ENCODE results near the gene AIFM3.

DNA sequence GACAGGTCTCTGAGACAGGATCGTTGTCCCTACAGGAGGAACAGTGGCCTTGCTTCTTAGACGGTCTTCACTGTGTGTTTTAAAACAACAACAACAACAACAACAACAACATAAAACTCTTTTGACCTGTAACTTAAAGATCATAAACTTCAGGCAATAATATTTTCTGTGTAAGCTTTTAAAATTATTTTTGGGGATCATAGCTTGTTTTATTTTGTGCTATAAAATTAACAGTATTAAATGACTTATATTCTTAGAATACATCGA, 13.8 kb upstream of the AIFM3 start:
- TF ChIP-seq GATA2 (IDR thresholded peaks at IDR 0.05; ENCODE audit: insufficient read depth, insufficient read length, low read depth, low read length) (no peak), POLR2A (IDR thresholded peaks at IDR 0.05; ENCODE audit: low read depth, low read length) (no peak), POLR2AphosphoS5 (IDR thresholded peaks at IDR 0.05; ENCODE audit: insufficient read depth, low read depth, low read length) (no peak), EZH2 (IDR thresholded peaks at IDR 0.05; ENCODE audit: borderline replicate concordance, low read depth, low read length, severe bottlenecking) (no peak)
- TF ChIP-seq, protein P1, sequence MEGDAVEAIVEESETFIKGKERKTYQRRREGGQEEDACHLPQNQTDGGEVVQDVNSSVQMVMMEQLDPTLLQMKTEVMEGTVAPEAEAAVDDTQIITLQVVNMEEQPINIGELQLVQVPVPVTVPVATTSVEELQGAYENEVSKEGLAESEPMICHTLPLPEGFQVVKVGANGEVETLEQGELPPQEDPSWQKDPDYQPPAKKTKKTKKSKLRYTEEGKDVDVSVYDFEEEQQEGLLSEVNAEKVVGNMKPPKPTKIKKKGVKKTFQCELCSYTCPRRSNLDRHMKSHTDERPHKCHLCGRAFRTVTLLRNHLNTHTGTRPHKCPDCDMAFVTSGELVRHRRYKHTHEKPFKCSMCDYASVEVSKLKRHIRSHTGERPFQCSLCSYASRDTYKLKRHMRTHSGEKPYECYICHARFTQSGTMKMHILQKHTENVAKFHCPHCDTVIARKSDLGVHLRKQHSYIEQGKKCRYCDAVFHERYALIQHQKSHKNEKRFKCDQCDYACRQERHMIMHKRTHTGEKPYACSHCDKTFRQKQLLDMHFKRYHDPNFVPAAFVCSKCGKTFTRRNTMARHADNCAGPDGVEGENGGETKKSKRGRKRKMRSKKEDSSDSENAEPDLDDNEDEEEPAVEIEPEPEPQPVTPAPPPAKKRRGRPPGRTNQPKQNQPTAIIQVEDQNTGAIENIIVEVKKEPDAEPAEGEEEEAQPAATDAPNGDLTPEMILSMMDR (IDR thresholded peaks at IDR 0.05; ENCODE audit: extremely low read depth in 1 of 2, insufficient read depth in 1 of 2, low read depth in 1 of 2, low read length in 2 of 2): no peak
- TF ChIP-seq, protein P2, sequence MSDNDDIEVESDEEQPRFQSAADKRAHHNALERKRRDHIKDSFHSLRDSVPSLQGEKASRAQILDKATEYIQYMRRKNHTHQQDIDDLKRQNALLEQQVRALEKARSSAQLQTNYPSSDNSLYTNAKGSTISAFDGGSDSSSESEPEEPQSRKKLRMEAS (IDR thresholded peaks at IDR 0.05; ENCODE audit: insufficient read depth, insufficient read length): no peak

Data from endothelial cell of umbilical vein (primary cell).